Epidermal melanocyte (primary cell): Measurements from ENCODE around the gene SLC35E1.

Experiments
- DNase-seq: peaks from one replicate; pipeline ENCODE4 v3.0.0; 2011; ENCODE audit warnings: low spot score; ENCODE audit not compliant: insufficient read length

The SLC35E1 gene

DNA sequence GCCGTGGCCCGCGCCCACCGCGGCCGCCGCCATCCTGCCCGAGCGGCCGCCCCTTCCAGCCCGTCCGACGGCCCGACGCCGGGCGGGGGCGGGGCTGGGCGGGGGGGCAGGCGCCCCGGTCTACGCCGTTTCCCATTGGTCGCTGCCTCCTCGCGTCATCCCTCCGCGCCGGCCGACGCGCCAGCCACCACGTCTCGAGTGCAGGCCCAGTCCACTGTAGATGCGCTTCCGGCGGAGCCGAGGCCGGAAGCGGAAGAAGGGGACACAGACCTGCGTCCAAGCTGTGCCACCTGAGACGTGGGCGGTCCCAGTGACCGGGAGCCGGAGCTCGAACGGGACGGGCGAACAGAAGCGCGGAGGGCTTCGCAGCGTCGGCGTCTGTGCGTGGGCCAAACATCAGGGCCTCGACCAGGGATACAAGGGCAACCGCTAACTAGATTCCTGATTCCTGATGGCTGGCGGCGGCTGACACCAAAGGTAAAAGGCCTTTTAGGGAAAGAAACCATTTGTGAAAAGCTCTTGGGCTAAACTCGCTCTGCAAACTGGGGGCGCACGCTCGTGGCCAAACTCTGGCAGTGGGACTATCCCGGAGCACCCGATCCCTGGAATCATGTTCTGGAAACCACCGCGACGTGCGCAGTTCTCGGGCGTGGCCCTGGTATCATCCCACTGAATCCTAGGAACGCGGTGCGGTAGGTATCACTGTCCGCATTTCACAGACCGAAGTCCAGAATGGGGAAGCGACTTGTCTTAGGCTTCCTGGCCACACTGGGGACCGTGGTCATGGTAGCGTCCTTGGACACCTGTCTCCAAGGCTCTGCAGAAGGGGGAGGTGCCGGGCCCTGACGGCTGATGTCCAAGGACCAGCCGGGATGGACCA is at the start of gene SLC35E1:
Gene SLC35E1, minus strand, starts transcription at position 84 of the 880 bp plus-strand sequence. Its CDS starts 51 bp downstream, at position 33.
- DNase-seq, result peak; percentile 100

GRCh38 chr19:16621165-16621800 is 49.1 kb upstream of the SLC35E1 start:
- no peak for DNase-seq

GRCh38 chr19:16620584-16620983 is 48.4 kb upstream of the SLC35E1 start:
- DNase-seq, result no peak

DNA sequence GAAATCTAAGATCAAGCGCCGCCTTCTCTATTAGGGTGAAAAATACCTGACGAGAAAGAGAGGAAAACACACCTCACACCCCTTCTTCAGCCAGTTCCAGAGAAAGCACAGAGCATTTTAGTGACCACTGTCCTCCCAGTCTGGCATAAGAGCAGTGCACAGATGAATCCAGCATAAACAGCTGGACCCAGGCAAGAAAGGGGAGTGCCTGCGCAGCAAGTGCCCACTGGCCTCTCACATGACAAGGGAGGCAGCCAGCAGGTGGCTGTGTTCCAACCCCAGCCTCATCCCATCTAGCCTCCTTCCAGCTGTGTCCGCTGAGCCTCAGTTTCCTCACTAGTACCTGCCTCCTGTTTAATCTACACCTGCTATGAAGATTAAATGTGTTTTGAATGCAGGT is 47.8 kb upstream of the SLC35E1 start:
- no peak for DNase-seq

GRCh38 chr19:16619457-16619856 is 47.2 kb upstream of the SLC35E1 start:
- DNase-seq, result no peak

DNA sequence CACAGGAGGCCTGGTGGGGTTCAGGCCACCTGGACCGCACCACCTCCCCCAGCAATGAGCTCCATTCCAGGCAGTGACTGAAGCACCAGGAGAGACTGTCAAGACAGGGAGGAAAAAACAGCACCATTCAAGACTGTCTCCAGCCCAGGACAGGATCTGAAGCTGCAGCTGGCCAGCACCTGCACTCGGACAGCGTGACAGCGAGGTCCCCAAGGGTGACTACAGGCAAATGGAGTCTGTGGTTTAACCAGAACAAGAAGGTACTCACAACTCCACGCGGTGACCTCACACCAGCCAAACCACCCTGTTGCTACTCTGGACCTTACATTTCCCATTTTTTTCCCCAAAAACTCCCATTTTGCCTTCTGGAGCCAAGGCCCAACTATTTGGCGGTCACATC is 46.0 kb upstream of the SLC35E1 start:
- no peak for DNase-seq

DNA sequence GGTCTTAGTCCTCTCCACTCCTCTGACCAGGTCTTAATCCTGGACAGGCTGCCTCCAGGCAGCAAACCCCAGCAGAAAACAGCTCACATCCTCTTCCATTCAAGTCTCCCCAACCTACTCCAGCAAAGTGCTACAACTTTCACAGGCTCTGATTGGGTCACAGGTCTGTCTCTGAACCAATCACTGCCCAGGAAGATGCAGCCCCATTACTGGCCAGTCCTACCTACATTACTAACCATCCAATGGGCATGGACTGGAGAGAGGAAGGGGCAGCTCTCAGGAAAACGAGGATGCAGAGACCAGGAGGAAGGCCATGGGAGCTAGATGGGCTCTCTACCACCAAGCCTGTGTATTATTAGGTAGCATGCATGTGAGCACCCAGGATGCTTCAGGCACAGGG is 43.6 kb upstream of the SLC35E1 start:
- DNase-seq, result no peak

- no peak for DNase-seq
Measured at GRCh38 chr19:16614941-16615340, 42.7 kb upstream of the SLC35E1 start.

DNA sequence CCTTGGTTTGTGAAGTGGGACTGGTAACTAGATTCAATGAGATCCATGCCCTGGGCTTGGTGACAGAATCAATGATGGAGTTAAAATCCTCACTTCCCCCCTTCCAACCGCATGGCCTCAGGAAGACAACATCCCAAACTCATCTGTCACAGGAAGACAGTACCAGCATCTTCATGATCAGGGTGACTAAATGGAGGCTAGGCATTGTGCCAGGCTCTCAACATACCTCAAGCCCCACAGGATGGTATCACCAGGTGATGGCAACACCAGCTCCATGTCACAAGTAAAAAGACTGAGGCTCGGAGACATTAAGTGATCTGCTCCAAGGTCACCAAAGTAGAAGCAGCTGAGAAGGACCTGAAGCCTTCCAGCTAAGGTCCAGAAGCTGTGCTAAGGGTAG is 41.6 kb upstream of the SLC35E1 start:
- no peak for DNase-seq

- no peak for DNase-seq
Measured at GRCh38 chr19:16612636-16613035, 40.4 kb upstream of the SLC35E1 start.

DNA sequence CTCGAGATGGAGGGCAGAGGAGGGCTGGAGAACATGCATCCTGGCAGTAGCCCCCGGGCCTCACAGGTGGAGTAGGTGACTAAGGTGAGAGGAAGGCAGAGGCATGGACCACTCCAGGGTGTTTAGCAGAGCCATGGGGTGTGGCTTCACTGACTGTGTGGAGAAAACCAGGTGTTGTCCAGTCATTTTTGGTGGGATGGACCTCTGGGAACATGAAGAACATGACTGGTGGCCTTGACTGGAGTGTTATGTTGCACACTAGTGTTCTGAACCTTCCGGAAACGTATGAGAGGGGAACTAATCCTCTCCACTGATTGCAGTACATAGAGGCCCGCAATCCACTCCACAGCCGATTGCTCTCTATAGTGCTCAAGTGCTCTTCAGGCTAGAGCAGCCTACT is 38.9 kb upstream of the SLC35E1 start:
- DNase-seq, result no peak

DNA sequence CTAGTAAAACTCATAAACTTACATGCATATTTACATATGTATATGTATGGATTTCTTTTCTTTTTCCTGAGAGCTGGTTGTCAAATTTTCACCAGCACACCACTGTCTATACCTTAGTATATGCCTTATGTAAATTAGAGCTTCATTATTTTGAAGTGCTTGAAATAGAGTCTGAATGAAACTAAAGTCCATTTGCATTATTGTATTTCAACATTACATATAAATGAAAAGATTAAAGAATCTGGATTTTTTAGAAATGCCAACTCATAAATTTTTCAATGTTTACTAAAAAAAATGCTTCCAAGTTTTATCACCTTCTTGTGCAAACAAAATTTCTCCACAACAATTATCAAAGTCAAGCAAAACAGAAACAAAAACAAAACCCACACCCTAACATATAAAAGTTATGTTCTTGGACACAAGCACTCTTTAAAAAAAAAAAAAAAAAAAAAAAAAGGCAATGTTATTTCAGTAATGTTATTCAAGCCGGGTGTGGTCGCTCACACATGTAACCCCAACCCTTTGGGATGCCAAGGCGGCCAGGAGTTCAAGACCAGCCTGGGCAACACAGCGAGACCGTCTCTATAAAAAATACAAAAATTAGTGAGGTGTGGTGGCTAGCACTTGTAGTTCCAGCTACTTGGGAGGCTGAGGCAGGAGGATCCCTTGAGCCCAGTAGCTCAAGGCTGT is 37.4 kb upstream of the SLC35E1 start:
- DNase-seq, result no peak

DNA sequence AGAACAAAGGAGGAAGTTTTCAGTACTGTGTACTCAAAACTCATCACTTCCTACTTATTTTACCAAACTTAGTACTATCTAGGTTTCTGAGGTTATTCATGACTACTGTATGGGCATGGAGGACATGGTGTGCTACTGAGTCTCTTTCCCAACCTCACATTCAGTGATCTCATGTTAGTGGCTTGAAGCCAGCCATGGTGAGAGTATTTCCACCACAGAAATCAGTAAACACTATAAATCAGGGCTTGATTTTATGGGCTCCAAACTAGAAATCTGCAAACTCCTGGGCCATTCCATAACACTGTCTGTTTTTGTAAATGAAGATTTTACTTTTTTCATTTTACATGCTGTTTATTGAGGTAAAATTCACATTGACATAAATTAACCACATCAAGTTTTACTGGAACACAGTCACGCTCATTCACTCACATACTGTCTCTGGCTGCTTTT is 36.1 kb upstream of the SLC35E1 start:
- peak; percentile 57 for DNase-seq

DNA sequence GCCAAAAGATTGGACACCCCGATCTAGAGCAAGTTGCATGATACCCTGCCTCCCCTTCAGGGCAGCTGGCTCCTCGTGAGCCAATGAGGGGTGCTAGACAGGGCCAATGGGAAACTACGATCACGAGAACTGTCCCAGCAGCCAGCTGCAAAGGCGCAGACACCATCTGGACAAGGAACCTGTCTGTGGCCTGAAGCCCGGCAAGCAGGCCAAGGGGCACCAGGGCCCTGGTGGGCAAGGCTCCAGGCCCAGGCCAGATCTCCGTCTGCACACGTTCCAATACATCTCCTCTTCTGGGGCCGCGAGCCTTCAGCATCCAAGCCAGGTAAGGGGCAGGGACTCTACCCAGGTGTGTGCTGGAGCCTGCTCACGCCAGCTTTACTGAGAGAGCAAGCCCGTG is 35.6 kb upstream of the SLC35E1 start:
- no peak for DNase-seq

DNA sequence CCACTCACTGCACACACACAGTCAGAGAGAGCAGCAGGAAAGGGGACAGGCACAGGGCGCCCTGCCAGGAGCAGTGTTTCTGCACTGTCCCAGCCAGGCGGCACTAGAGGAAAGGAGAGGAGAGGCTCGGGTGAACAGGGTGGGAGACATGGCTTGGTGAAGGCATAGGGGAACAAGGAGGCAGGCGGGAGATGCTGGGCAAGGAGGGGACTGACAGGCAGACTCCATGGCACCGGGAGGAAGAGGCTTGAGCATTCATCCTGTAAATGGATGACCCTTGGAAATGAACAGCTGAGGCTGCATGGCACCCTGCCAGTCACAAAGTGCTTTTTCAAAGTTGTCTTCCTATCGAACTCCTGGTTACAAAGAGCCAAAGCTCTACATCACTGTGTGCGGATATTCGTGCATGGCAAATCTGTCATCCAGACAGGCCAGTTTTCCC is 33.4 kb upstream of the SLC35E1 start:
- no peak for DNase-seq

DNA sequence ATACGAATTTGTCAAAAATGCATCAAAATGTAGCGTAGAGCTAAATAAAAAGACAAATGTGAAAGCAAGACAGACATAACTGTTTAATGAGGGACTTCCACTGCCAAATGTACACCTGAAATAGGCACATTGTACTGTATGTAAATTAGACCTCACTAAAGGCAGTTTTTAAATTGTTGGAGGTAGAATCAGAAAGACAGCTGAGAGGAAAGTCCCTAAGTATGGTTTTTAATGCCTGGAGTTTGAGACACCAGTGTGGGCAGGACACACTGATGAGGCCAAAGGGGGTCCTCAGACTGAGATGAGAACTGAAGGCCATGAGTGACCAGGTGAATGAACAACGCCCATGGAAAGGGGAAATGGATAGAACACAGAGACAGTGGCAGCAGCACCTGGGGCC is 32.9 kb upstream of the SLC35E1 start:
- no peak for DNase-seq

DNA sequence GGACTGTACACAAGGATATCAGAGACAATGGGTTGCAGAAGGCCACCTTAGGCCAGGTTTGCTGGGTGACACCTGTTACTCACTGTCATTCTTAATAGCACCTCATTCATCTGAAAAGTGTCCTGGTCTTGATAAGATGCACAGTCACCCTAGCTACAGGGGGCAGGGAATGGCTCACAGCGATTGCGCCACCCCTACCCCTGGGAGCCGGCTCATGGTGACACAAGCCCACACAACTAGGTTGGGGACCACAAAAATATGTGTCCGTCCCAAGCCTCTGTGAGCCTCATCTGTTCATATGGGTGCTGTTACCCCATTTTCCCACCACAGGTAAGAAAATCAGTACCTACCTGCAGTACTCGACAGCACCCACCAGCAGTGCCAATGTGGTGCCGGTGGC is 32.4 kb upstream of the SLC35E1 start:
- no peak for DNase-seq

- no peak for DNase-seq
Measured at GRCh38 chr19:16603090-16603489, 30.9 kb upstream of the SLC35E1 start.

GRCh38 chr19:16601378-16602052 is 29.3 kb upstream of the SLC35E1 start:
- DNase-seq, result no peak

- DNase-seq, result no peak
Measured at GRCh38 chr19:16600824-16601223, 28.6 kb upstream of the SLC35E1 start.

GRCh38 chr19:16599655-16600346 is 27.6 kb upstream of the SLC35E1 start:
- no peak for DNase-seq
